ENCODE data around the gene C1QTNF2. TPM values are rescaled to one million over a fixed set of nuclear protein-coding genes. Genes with fewer than 3 reads are reported as not detected.

The C1QTNF2 gene
- total and polyA plus RNA-seq, 2 donors = 4.0 to 17.1 TPM

Small RNA genes within 50 kb of the gene (small RNA-seq; reads per million reads assigned to genes)
- not detected for gene AC112191.3

Other genes starting within 250 kb of the C1QTNF2 start
- 1.4 TPM for gene FABP6, start 141.1 kb downstream of the C1QTNF2 start, total RNA-seq
- gene FABP6, start 141.1 kb downstream of the C1QTNF2 start, polyA plus RNA-seq = 0.68 TPM
- 4.7 TPM for gene CCNJL, start 58.1 kb downstream of the C1QTNF2 start, total RNA-seq
- 2.0 TPM for gene CCNJL, start 58.1 kb downstream of the C1QTNF2 start, polyA plus RNA-seq
- gene FAM200C, start 29.4 kb upstream of the C1QTNF2 start, total RNA-seq = 31.2 TPM
- 4.3 TPM for gene FAM200C, start 29.4 kb upstream of the C1QTNF2 start, polyA plus RNA-seq
- 39.7 TPM for gene SLU7, start 48.5 kb upstream of the C1QTNF2 start, total RNA-seq
- 35.7 TPM for gene SLU7, start 48.5 kb upstream of the C1QTNF2 start, polyA plus RNA-seq
- gene PTTG1, start 51.2 kb upstream of the C1QTNF2 start, total RNA-seq = 51.3 TPM
- gene PTTG1, start 51.2 kb upstream of the C1QTNF2 start, polyA plus RNA-seq = 6.5 TPM

Data from urinary bladder (tissue), 2 donors.